Esophagus squamous epithelium (tissue), 4 donors: ENCODE measurements around the gene EHMT1.

ENCODE experiments used
- CTCF ChIP-seq, 6 experiments: fragments of 450-650 bp in 4 of 6; fragments of 200-600 bp in 2 of 6; sonication (generic) in 2 of 6; IDR thresholded peaks; one replicate each; pipeline ENCODE4 v1.5.1; 2016 to 2019; ENCODE audit warnings: antibody characterized with exemption in 6 of 6, mild to moderate bottlenecking in 4 of 6, moderate library complexity in 4 of 6
- POLR2A ChIP-seq, 4 donors: fragments of 450-650 bp; IDR thresholded peaks; one replicate each; pipeline ENCODE4 v1.6.1; 2017; ENCODE audit warnings: antibody characterized with exemption in 4 of 4, mild to moderate bottlenecking in 4 of 4, moderate library complexity in 3 of 4

- TF ChIP-seq CTCF (IDR thresholded peaks at IDR 0.05) (no peak), POLR2A (IDR thresholded peaks at IDR 0.05) (no peak)
Measured at GRCh38 chr9:137772281-137772873, 153.6 kb downstream of the EHMT1 start.
